AG04449 (cell line): ENCODE measurements around the gene MEF2C.

Experiments
- CTCF ChIA-PET: fragments of 350-600 bp; formaldehyde crosslinking; extraction: SDS; loops from one replicate; lab custom pipeline; 2021; ENCODE audit warnings: antibody characterized with exemption; lab: Yijun Ruan, JAX
- POLR2A ChIA-PET: fragments of 400-600, 350-600 bp; formaldehyde crosslinking; extraction: SDS; loops from one replicate; lab custom pipeline; 2020; ENCODE audit warnings: antibody characterized with exemption, inconsistent platforms; lab: Yijun Ruan, JAX
- DNase-seq: peaks from one replicate; pipeline ENCODE4 v3.0.0-alpha.2; 2010; ENCODE audit warnings: low read depth, low spot score
- H3K4me3 ChIP-seq: 2 replicates; pipeline ENCODE4 v1.5.1; 2011; ENCODE audit warnings: low read depth, mild to moderate bottlenecking, control low read depth, low read length
- CTCF ChIP-seq: IDR thresholded peaks from one replicate; pipeline ENCODE4 v1.5.1; 2011; ENCODE audit warnings: mild to moderate bottlenecking, moderate library complexity, low read length, control low read depth, inconsistent platforms; ENCODE audit not compliant: insufficient read depth; ENCODE audit errors: missing control alignments

The MEF2C gene

DNA sequence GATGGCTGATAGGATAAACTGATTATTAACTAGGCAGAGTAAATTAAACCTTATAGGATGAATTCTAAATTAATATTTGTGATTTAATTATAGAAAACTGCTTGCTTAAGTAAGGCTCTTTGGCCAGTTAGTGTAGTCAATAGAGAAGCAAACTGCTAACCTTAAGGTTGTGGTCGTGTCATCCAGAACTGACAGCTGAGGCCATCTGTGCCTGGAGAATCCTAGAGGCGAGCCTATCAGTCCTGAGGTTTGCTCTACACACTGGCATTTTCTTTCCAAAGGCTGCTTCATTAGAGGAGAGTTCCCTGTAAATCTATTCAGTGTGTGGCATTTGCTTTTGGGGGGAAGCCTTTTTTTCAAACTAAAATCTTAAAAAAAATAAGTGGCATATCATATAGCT, 169.2 kb downstream of the MEF2C start:
- H3K4me3 ChIP-seq = no peak overlapping the region
- TF ChIP-seq CTCF = no peak
- POLR2A ChIA-PET = no interaction called here
- CTCF ChIA-PET = interaction anchor here (1.4 to 3.4 kb wide), 2 partner anchors 15 to 23 kb away, joined by 6 to 20 read pairs; no protein-coding TSS in a partner anchor
- no peak for DNase-seq

- ChIA-PET CTCF (interaction anchor here (1.5 to 2.4 kb wide), 2 partner anchors 16 to 18 kb away, joined by 4 to 9 read pairs; no protein-coding TSS in a partner anchor), POLR2A (no interaction called here)
- TF ChIP-seq CTCF = no peak
- H3K4me3 ChIP-seq = no peak overlapping the region
- DNase-seq = no peak
Measured at GRCh38 chr5:88708682-88709398, 174.1 kb downstream of the MEF2C start.

GRCh38 chr5:88708021-88708420, 175.0 kb downstream of the MEF2C start:
- DNase-seq = no peak
- no peak for TF ChIP-seq CTCF
- H3K4me3 ChIP-seq = no peak overlapping the region
- POLR2A ChIA-PET = no interaction called here
- CTCF ChIA-PET = interaction anchor here (0.8 to 2.4 kb wide), 5 partner anchors 10 to 21 kb away, joined by 3 to 9 read pairs (median 3); no protein-coding TSS in a partner anchor

DNA sequence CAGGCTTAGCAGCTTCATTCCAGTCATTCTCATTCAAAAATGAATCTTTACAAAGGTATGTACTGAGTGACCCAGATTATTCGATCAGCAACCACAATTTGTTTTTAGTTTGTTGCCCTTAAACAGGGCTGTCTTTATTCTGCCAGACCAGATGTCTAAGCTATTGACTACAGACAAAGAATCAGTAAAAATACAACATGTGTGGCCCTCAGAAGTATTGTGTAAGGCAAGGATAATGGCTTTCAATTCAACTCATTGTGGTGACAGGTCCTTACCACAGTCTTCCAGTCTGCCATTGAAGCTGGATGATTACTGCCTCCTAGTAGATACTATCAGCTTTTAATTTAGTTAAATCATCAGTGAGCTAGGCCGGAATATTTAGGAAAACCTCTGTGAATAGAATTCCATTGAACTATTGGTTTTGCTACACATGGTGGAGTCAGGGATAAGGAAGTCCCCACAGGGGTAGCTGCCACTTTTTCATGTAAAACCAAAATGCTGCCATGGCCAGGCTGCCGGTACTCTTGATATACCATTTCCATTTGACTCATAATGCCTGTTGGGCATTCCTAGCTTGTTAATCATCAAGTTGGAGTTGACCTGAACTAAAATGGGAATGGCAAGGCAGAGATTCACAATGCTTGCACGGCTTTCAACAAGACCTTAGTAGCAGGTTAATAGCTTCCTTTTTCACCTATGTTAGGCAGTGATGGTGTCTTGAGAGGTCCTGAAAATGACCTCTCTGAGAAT, 175.6 kb downstream of the MEF2C start:
- H3K4me3 ChIP-seq = no peak overlapping the region
- ChIA-PET POLR2A (no interaction called here), CTCF (interaction anchor here (0.8 to 2.4 kb wide), 5 partner anchors 10 to 22 kb away, joined by 3 to 9 read pairs (median 3); no protein-coding TSS in a partner anchor)
- DNase-seq = no peak
- no peak for TF ChIP-seq CTCF

DNA sequence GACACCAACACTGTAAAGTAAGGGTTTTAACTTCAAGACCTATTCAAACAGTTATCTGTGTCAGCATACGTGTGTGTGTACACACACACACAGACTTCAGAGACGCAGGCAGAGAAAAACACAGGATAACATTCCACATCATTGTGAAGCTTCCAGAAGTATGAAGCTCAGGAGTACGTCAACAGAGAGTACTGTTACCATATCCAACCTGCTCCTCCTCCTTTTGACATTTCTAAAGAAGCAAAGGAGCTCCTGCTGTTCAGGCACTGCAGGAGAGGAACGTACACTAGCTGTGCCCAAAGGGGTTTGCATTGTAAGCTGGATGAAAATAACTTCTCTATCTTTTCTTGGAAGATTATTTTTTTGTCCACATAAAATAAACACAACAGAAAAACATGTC, 180.7 kb downstream of the MEF2C start:
- no peak for DNase-seq
- no peak for TF ChIP-seq CTCF
- ChIA-PET CTCF (interaction anchor here (2.1 kb wide), 1 partner anchor 11 kb away, joined by 14 read pairs; no protein-coding TSS in a partner anchor), POLR2A (no interaction called here)
- no peak overlapping the region for H3K4me3 ChIP-seq

GRCh38 chr5:88700121-88700520, 182.9 kb downstream of the MEF2C start:
- no peak overlapping the region for H3K4me3 ChIP-seq
- ChIA-PET CTCF (interaction anchor here (0.8 kb wide), 1 partner anchor 9 kb away, joined by 3 read pairs; no protein-coding TSS in a partner anchor), POLR2A (no interaction called here)
- no peak for TF ChIP-seq CTCF
- no peak for DNase-seq
